T-cell (primary cell): ENCODE results near the gene PPARGC1A. TPM values are rescaled to one million over a fixed set of nuclear protein-coding genes. Genes with fewer than 3 reads are reported as not detected.

Experiments
- ATAC-seq, 4 experiments: fragments of 200-7000 bp in 3 of 4; fragments of 150-1000 bp in 1 of 4; cut with Tn5 transposase; replicated peaks in 1 of 4; 1 replicate in 3 of 4; 2 replicates in 1 of 4; pipeline ENCODE4 v1.10.0; 2021; ENCODE audit warnings: moderate library complexity in 3 of 4, mild to moderate bottlenecking in 2 of 4, moderate number of reproducible peaks in 1 of 4
- CTCF ChIA-PET, 2 donors: fragments of 300-600 bp; sonication (Branson Sonifier 250); formaldehyde crosslinking; loops; one replicate each; lab custom pipeline; 2022; ENCODE audit warnings: antibody characterized with exemption in 2 of 2; lab: Charles Lee
- POLR2A ChIA-PET, 2 donors: fragments of 300-600 bp; sonication (Branson Sonifier 250); formaldehyde crosslinking; loops; one replicate each; lab custom pipeline; 2022; ENCODE audit warnings: antibody characterized with exemption in 2 of 2; lab: Charles Lee
- DNase-seq, 35 experiments: peaks; one replicate each; pipeline versions ENCODE4 v3.0.0 to v3.0.0-alpha.2; 2013 to 2023
- H3K27ac ChIP-seq: one replicate; pipeline ENCODE4 v1.5.1; 2013; ENCODE audit warnings: low read length
- H3K27me3 ChIP-seq, 2 experiments: replicated peaks in 1 of 2; 1 replicate in 1 of 2; 2 replicates in 1 of 2; pipeline versions ENCODE4 v1.6.1 to v1.7.0; 2013; ENCODE audit warnings: low read length in 1 of 2, mixed read lengths in 1 of 2; ENCODE audit not compliant: control insufficient read depth in 2 of 2, insufficient read depth in 2 of 2; ENCODE audit errors: extremely low read depth in 1 of 2
- H3K36me3 ChIP-seq, 2 donors: 1 replicate in 1 of 2; 2 replicates in 1 of 2; pipeline versions ENCODE4 v1.6.1 to v1.7.0; 2013; ENCODE audit warnings: low read length in 1 of 2; ENCODE audit not compliant: control insufficient read depth in 2 of 2, insufficient read depth in 1 of 2; ENCODE audit errors: extremely low read depth in 1 of 2
- H3K4me1 ChIP-seq, 2 experiments: 1 replicate in 1 of 2; 2 replicates in 1 of 2; pipeline versions ENCODE4 v1.6.1 to v1.7.0; 2013; ENCODE audit warnings: low read length in 2 of 2, mixed read lengths in 1 of 2; ENCODE audit not compliant: insufficient read depth in 2 of 2, control insufficient read depth in 1 of 2; ENCODE audit errors: extremely low read depth in 1 of 2
- H3K4me3 ChIP-seq, 2 donors: 1 replicate in 1 of 2; 2 replicates in 1 of 2; pipeline versions ENCODE4 v1.5.1 to v1.7.0; 2013; ENCODE audit warnings: mild to moderate bottlenecking in 2 of 2, low read length in 1 of 2, moderate library complexity in 1 of 2; ENCODE audit not compliant: control insufficient read depth in 1 of 2; ENCODE audit errors: extremely low read depth in 1 of 2
- H3K9me3 ChIP-seq: 2 replicates; pipeline ENCODE4 v1.7.0; 2013
- H3K27ac Mint-ChIP-seq, 2 donors: one replicate each; pipeline ENCODE4 v1.8.0; 2020 to 2021; ENCODE audit warnings: mild to moderate bottlenecking in 2 of 2, mixed read lengths in 2 of 2
- H3K27me3 Mint-ChIP-seq, 2 donors: one replicate each; pipeline ENCODE4 v1.8.0; 2021 to 2022; ENCODE audit warnings: mixed read lengths in 2 of 2
- H3K36me3 Mint-ChIP-seq: one replicate; pipeline ENCODE4 v1.8.0; 2021; ENCODE audit warnings: mixed read lengths
- H3K4me1 Mint-ChIP-seq, 3 donors: one replicate each; pipeline ENCODE4 v1.8.0; 2020 to 2022; ENCODE audit warnings: mixed read lengths in 3 of 3, mild to moderate bottlenecking in 1 of 3
- H3K4me3 Mint-ChIP-seq, 3 donors: one replicate each; pipeline ENCODE4 v1.8.0; 2020 to 2022; ENCODE audit warnings: mild to moderate bottlenecking in 3 of 3, mixed read lengths in 3 of 3, moderate library complexity in 3 of 3
- H3K9me3 Mint-ChIP-seq, 3 donors: one replicate each; pipeline ENCODE4 v1.8.0; 2020 to 2022; ENCODE audit warnings: mixed read lengths in 3 of 3
- WGBS: methylation state at CpG from one replicate; pipeline ENCODE4 v1.1.5; 2013; ENCODE audit warnings: missing lambda C conversion rate; ENCODE audit not compliant: insufficient coverage; 5-methylcytosine and 5-hydroxymethylcytosine counted together
- total RNA-seq, 35 experiments: library from RNA in 6 of 35; stranded (reverse) in 6 of 35; fragments of 120-200 nt in 1 of 35; gene quantifications; one replicate each; pipeline versions ENCODE4 v1.2.1 to v1.2.4 and lab custom pipeline; 2013 to 2026

The PPARGC1A gene
- total RNA-seq, 5 donors from 2014 or later (not counting 1 experiment from before 2014, with no cell fraction given): not detected

DNA sequence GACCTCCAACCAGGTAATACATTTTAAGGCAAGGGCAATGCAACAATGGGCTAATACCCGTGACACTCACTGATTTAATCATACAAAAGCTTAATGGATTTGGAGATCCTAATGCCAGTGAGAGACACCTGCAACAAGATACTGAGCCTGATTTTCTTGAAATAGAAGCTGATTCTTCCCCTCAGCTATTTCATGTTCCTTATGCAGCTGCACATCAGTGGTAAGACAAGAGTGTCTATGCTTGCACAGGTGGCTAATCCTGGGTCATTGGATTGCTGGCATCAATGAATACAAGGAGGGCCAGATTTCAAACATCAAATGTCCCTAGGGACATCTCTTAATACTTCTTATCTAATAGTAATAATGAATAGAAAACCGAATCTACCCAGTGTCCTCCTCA, 139.7 kb downstream of the PPARGC1A start:
- H3K4me3 ChIP-seq: no peak overlapping the region
- Mint-ChIP-seq H3K4me1 (no peaks in the 10 kb centered on the region), H3K4me3 (no peak overlapping the region), H3K9me3 (peaks cover 0 to 11% (median 2%) of the 10 kb centered on the region in 3 donors), H3K36me3 (no peaks in the 10 kb centered on the region), H3K27me3 (no peaks in the 10 kb centered on the region), H3K27ac (no peak overlapping the region)
- ChIA-PET CTCF (no interaction called here), POLR2A (interaction anchor here in 1 of 2 donors (0.6 kb wide), 1 partner anchor 182 kb away, joined by 3 read pairs; no protein-coding TSS in a partner anchor)
- DNase-seq (no peak), ATAC-seq (no peak)
- no peaks in the 10 kb centered on the region for H3K36me3 ChIP-seq
- no CpG with 5 or more reads among the region's 2 CpGs for WGBS
- no peaks in the 10 kb centered on the region for H3K4me1 ChIP-seq
- no peak overlapping the region for H3K27ac ChIP-seq
- no peaks in the 10 kb centered on the region for H3K27me3 ChIP-seq
- no peaks in the 10 kb centered on the region for H3K9me3 ChIP-seq

DNA sequence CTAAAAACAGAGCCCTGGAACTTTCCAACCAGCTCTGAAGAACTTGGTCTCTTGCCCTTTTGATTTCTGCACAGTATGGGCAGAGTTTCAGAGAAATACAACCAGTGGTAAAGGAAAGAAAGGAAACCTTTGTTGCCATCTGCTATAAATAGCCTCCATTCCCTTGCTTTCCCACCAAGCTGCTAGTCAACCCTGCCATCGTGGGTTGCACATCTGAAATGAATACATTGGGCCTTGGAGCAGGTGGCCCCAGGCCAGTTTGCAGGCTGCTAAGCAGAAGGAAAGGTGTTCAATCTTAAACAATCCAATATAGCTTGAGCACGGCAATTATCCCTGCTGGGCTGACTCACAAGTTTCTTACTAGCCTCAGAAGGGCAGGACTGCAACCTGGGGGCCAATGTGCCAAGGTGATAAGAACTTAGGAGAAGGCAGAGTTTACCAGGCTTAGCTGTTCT, 142.5 kb downstream of the PPARGC1A start:
- H3K27ac Mint-ChIP-seq: no peak overlapping the region
- ChIA-PET POLR2A (no interaction called here), CTCF (no interaction called here)
- H3K4me1 ChIP-seq: no peaks in the 10 kb centered on the region
- DNase-seq: no peak
- no peaks in the 10 kb centered on the region for H3K36me3 ChIP-seq
- no peak overlapping the region for H3K27ac ChIP-seq
- ATAC-seq: no peak
- H3K9me3 Mint-ChIP-seq: peaks cover 0 to 4% (median 0%) of the 10 kb centered on the region in 3 donors
- H3K27me3 Mint-ChIP-seq: no peaks in the 10 kb centered on the region
- no peaks in the 10 kb centered on the region for H3K36me3 Mint-ChIP-seq
- no peak overlapping the region for H3K4me3 ChIP-seq
- no peak overlapping the region for H3K4me3 Mint-ChIP-seq
- 57% methylated on average over 1 of the region's 2 CpGs for WGBS
- no peaks in the 10 kb centered on the region for H3K27me3 ChIP-seq
- no peaks in the 10 kb centered on the region for H3K9me3 ChIP-seq
- no peaks in the 10 kb centered on the region for H3K4me1 Mint-ChIP-seq

DNA sequence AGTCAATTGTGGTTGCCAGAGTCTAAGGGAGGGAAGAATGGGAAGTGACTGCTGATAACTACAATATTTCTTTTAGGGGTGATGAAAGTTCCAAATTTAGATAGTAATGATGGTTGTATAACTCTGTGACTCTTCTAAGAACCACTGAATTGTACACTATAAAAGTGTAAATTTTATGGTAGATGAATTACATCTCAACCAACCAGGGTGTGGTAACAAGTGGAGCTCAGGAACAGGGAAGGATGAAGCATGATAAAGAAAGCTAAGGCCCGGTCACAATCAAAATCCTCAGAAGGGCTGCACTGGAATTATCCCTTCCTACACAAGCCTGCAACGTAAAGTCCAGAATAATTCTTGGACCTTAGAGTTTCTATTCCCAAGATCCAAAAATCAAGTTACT, 143.2 kb downstream of the PPARGC1A start:
- Mint-ChIP-seq H3K4me3 (no peak overlapping the region), H3K9me3 (peaks cover 0 to 4% (median 0%) of the 10 kb centered on the region in 3 donors), H3K4me1 (no peaks in the 10 kb centered on the region), H3K27me3 (no peaks in the 10 kb centered on the region), H3K36me3 (no peaks in the 10 kb centered on the region), H3K27ac (no peak overlapping the region)
- ChIA-PET POLR2A (no interaction called here), CTCF (no interaction called here)
- H3K9me3 ChIP-seq: no peaks in the 10 kb centered on the region
- no CpG with 5 or more reads among the region's 2 CpGs for WGBS
- ATAC-seq: no peak
- H3K27me3 ChIP-seq: no peaks in the 10 kb centered on the region
- H3K4me1 ChIP-seq: no peaks in the 10 kb centered on the region
- H3K36me3 ChIP-seq: no peaks in the 10 kb centered on the region
- DNase-seq: no peak
- no peak overlapping the region for H3K4me3 ChIP-seq
- H3K27ac ChIP-seq: no peak overlapping the region

DNA sequence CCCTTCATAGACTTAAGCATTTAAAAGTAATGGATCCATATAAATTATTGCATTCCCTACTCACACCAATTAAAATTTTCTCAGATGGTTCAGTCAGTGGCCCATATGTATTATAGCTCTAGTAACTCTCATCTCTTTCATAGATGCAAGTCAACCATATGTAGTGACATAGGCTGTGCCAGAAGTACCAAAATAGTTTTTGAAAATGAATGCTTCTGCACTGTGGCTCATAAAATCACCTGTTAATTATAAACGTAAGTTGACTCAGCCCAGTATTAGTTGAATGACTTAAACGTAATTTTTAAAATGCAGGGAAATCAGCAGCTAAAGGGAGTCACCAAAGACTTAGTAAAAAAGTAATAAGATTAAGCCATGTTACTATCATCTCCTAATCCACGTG, 143.8 kb downstream of the PPARGC1A start:
- DNase-seq: no peak
- Histone ChIP-seq H3K36me3 (no peaks in the 10 kb centered on the region), H3K4me1 (no peaks in the 10 kb centered on the region), H3K9me3 (no peaks in the 10 kb centered on the region), H3K27ac (no peak overlapping the region), H3K27me3 (no peaks in the 10 kb centered on the region), H3K4me3 (no peak overlapping the region)
- no peak overlapping the region for H3K27ac Mint-ChIP-seq
- ATAC-seq: no peak
- 33% methylated on average over 1 of the region's 3 CpGs for WGBS
- H3K36me3 Mint-ChIP-seq: no peaks in the 10 kb centered on the region
- ChIA-PET CTCF (no interaction called here), POLR2A (no interaction called here)
- no peaks in the 10 kb centered on the region for H3K4me1 Mint-ChIP-seq
- no peak overlapping the region for H3K4me3 Mint-ChIP-seq
- H3K27me3 Mint-ChIP-seq: no peaks in the 10 kb centered on the region
- H3K9me3 Mint-ChIP-seq: peaks cover 0 to 4% (median 0%) of the 10 kb centered on the region in 3 donors

DNA sequence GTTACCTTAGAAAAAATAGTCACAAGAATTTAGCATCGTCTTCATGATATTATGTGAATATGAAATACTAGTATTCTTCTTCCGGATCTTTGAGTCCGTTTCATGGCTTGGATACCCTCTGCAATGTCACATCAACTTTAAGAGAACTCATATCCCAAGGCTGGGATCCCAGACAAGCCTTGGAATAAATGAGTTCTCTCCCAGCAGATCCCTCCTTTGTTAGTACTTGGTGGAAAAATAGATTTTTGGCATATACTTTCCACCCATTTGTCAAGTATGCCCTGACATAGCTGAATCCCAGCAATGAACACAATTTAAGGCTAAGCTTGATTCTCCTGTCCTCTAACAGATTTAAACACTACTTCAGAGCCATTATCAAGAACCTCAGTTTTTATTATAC, 144.5 kb downstream of the PPARGC1A start:
- Mint-ChIP-seq H3K27ac (no peak overlapping the region), H3K9me3 (peaks cover 0 to 4% (median 0%) of the 10 kb centered on the region in 3 donors), H3K27me3 (no peaks in the 10 kb centered on the region), H3K4me1 (no peaks in the 10 kb centered on the region), H3K4me3 (no peak overlapping the region), H3K36me3 (no peaks in the 10 kb centered on the region)
- no peaks in the 10 kb centered on the region for H3K4me1 ChIP-seq
- POLR2A ChIA-PET: no interaction called here
- no peak overlapping the region for H3K4me3 ChIP-seq
- no peak overlapping the region for H3K27ac ChIP-seq
- ATAC-seq (no peak), DNase-seq (no peak)
- no CpG with 5 or more reads among the region's 3 CpGs for WGBS
- CTCF ChIA-PET: no interaction called here
- no peaks in the 10 kb centered on the region for H3K27me3 ChIP-seq
- H3K9me3 ChIP-seq: no peaks in the 10 kb centered on the region
- no peaks in the 10 kb centered on the region for H3K36me3 ChIP-seq
